Posterior cingulate gyrus (tissue), 11 donors: ENCODE data around the gene PRKCH.

Source experiments
- DNase-seq, 10 donors: peaks; one replicate each; pipeline versions ENCODE4 v3.0.0 to v3.0.0-alpha.2; 2020 to 2021; ENCODE audit warnings: mixed read lengths in 3 of 10
- intact Hi-C: fragments of 100-400 bp; cut with DNase I; formaldehyde crosslinking; loops from one replicate; pipeline ENCODE4 v1.15.1; 2023

Gene PRKCH

DNA sequence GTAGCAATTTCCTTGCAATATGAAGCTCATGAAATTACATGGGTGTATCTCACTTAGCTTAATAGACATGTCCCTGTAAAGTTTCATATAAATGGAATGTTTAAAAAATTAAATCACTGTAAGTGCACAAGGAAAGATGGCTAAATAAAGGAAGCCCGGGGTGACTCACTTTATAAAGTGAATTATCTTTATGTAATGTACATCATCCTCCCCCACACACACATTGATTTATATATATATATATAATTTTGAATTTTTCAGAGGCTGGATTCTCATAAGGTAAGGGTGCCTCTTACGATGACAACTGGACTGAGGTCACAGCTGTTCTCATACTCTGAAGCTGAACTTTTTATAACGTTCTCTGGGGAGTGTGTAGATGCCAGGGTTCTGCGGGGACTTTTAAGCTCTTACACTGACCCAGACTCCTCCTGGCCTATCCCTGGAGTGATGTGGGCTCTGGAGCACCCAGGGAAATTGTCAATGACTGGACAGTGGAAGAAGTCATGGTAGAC is 265.2 kb downstream of the PRKCH start:
- intact Hi-C loops = no loop called here
- DNase-seq = no peak

DNA sequence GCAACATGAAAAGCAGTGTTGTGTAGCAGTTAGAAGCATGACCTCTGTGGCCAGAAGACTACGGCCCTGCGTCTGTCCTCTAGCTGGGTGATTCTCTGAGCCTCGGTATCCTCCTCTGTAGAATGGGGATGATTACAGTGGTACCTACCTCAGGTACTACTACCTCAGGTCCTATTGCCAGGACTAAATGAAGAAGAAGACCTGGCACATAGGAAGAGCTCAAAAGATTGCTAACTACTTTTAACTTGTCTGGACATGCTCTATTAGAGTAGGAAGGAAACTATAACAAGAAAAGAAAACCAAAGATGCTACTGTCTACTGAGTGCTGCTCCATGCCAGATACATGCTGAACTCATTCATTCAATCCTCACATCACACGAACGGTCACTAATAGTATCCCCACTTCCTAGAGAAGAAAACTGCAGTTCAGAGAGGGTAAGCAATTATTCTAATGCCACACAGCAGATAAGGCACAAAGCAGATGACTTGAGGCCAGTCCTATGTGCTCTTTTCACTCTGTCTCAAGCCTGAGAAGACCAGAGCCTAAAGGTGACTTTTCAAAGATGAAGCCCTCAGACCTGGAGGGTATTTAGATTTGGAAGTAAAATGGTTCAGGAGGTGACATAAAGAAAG is 265.8 kb downstream of the PRKCH start:
- DNase-seq = no peak
- intact Hi-C loops = no loop called here

GRCh38 chr14:61588419-61588901 is 267.1 kb downstream of the PRKCH start:
- no peak for DNase-seq
- intact Hi-C loops = no loop called here

GRCh38 chr14:61589691-61590581 is 268.6 kb downstream of the PRKCH start:
- DNase-seq = peak in 1 of 10 donors; percentile 43
- intact Hi-C loops = no loop called here

- no peak for DNase-seq
- intact Hi-C loops = no loop called here
These were observed 270.5 kb downstream of the PRKCH start for GRCh38 chr14:61591862-61592261.

DNA sequence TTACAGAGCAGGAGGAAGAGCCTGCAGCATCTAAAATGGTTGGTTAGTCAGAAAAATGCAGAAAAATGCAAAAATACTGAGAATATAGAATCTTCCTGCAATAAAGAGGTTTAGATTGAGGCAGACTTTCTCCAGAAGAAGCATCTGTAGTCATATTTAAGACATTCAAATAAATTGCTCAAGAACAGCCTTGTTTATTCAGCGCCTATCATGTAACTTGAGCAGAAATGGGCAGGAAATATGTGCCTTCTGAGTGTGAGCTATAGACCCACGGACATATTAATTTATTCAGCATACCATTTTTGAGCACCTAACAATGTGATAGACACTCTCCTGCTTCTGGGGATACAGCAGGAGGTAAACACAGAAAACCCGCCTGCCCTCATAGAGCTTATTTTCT is 272.0 kb downstream of the PRKCH start:
- no peak for DNase-seq
- intact Hi-C loops = no loop called here

- intact Hi-C loops = no loop called here
These were observed 275.6 kb downstream of the PRKCH start for GRCh38 chr14:61596990-61597389.

GRCh38 chr14:61598980-61599379 is 277.6 kb downstream of the PRKCH start:
- intact Hi-C loops = no loop called here
- no peak for DNase-seq

More at GRCh38 chr14:61596990-61597389, 275.6 kb downstream of the PRKCH start:
- no peak for DNase-seq

GRCh38 chr14:61599942-61600341 is 278.6 kb downstream of the PRKCH start:
- no peak for DNase-seq
- intact Hi-C loops = no loop called here
